Suprapubic skin (tissue), 4 donors: ENCODE measurements around the gene GAS2L2. TPM values are rescaled to one million over a fixed set of nuclear protein-coding genes. Genes with fewer than 3 reads are reported as not detected.

Experiments used
- DNase-seq, 2 donors: peaks; one replicate each; pipeline ENCODE4 v3.0.0-alpha.2; 2019; ENCODE audit warnings: low spot score in 2 of 2
- H3K27ac ChIP-seq: fragments of 200-600 bp; sonication (generic); one replicate; pipeline ENCODE4 v1.5.1; 2019
- H3K27me3 ChIP-seq: fragments of 200-600 bp; sonication (generic); one replicate; pipeline ENCODE4 v1.5.1; 2019
- H3K36me3 ChIP-seq: fragments of 200-600 bp; sonication (generic); one replicate; pipeline ENCODE4 v1.5.1; 2019
- H3K4me1 ChIP-seq: fragments of 200-600 bp; sonication (generic); one replicate; pipeline ENCODE4 v1.5.1; 2019
- H3K4me3 ChIP-seq: fragments of 200-600 bp; sonication (generic); one replicate; pipeline ENCODE4 v1.5.1; 2019; ENCODE audit warnings: mild to moderate bottlenecking
- H3K9me3 ChIP-seq: fragments of 200-600 bp; sonication (generic); one replicate; pipeline ENCODE4 v1.5.1; 2019
- EP300 ChIP-seq: sonication (generic); formaldehyde crosslinking; IDR thresholded peaks from one replicate; pipeline ENCODE4 v1.6.1; 2017; ENCODE audit warnings: antibody characterized with exemption
- POLR2A ChIP-seq, 2 donors: fragments of 450-650 bp; IDR thresholded peaks; one replicate each; pipeline ENCODE4 v1.6.1; 2017; ENCODE audit warnings: antibody characterized with exemption in 2 of 2, mild to moderate bottlenecking in 2 of 2, moderate library complexity in 2 of 2
- POLR2AphosphoS5 ChIP-seq, 3 donors: sonication (generic); formaldehyde crosslinking; IDR thresholded peaks; one replicate each; pipeline ENCODE4 v1.6.1; 2017; ENCODE audit warnings: antibody characterized with exemption in 3 of 3
- WGBS: methylation state at CpG from one replicate; pipeline ENCODE4 v1.1.5; 2018; 5-methylcytosine and 5-hydroxymethylcytosine counted together
- total RNA-seq, 4 donors: library from RNA; depleted of rRNA; stranded (reverse); fragments of >200 nt; gene quantifications; one replicate each; pipeline ENCODE4 v1.1.0, GENCODE V29; 2016
- TF ChIP-seq, protein P1 (sequence below), 2 donors: fragments of 200-600 bp in 1 of 2; fragments of 450-650 bp in 1 of 2; sonication (generic) in 1 of 2; IDR thresholded peaks; one replicate each; pipeline ENCODE4 v1.5.1; 2016 to 2019; ENCODE audit warnings: antibody characterized with exemption in 2 of 2, mild to moderate bottlenecking in 1 of 2, moderate library complexity in 1 of 2

GAS2L2 gene
- total RNA-seq, 4 donors from 2014 or later = 0.24 to 0.49 TPM; not detected in 2

DNA sequence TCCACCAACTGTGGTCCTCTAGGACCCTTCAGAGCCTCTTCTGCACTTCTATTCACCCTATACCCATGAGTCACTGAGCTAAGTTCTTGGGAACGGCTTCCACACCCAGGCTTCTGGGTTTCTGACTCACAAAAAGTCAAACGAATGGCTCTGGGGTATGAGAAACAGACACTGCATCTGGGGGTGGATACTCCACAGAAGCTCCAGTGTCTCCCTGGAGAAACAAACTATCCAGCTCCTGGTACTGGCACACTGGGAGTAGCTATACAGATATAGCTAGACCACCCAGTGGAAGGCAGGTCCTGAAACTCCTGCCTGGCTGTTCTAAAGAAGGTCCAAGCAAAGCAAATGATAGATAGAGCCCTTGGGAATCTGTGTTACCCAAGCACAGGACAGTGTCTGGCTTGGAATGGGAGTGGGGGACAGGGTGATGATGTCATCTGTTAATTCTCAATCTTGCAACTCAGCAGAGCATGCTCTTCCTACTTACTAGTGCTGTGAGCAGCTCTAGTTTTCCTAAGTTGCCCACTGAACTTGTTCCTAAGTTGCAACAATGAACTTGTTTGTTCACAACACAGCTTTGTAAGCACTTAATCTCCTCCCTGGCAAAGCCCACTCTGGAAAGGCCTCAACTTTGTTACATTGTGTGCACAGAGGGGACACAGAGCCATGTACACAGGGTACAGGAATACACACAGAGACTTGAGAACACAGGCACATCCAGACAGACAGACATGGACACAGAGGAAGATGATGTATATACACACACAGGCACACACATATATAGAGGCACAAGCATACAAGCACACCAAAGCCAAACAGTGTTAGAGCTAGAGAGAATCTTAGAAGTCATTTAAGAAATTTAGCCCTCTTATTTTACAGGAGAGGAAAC is 35.7 kb upstream of the GAS2L2 start:
- Histone ChIP-seq H3K36me3 (no peaks in the 10 kb centered on the region), H3K9me3 (no peaks in the 10 kb centered on the region), H3K27me3 (peaks cover 3% of the 10 kb centered on the region), H3K27ac (peak overlapping the region; percentile 76), H3K4me1 (peaks cover 75% of the 10 kb centered on the region), H3K4me3 (no peak overlapping the region)
- DNase-seq = peak in 1 of 2 donors; percentile 43
- TF ChIP-seq POLR2AphosphoS5 (IDR thresholded peaks at IDR 0.05) (no peak), EP300 (no peak), POLR2A (IDR thresholded peaks at IDR 0.05) (no peak)
- TF ChIP-seq, protein P1, sequence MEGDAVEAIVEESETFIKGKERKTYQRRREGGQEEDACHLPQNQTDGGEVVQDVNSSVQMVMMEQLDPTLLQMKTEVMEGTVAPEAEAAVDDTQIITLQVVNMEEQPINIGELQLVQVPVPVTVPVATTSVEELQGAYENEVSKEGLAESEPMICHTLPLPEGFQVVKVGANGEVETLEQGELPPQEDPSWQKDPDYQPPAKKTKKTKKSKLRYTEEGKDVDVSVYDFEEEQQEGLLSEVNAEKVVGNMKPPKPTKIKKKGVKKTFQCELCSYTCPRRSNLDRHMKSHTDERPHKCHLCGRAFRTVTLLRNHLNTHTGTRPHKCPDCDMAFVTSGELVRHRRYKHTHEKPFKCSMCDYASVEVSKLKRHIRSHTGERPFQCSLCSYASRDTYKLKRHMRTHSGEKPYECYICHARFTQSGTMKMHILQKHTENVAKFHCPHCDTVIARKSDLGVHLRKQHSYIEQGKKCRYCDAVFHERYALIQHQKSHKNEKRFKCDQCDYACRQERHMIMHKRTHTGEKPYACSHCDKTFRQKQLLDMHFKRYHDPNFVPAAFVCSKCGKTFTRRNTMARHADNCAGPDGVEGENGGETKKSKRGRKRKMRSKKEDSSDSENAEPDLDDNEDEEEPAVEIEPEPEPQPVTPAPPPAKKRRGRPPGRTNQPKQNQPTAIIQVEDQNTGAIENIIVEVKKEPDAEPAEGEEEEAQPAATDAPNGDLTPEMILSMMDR (IDR thresholded peaks at IDR 0.05) = no peak
- 35% methylated on average over 2 of the region's 2 CpGs for WGBS

DNA sequence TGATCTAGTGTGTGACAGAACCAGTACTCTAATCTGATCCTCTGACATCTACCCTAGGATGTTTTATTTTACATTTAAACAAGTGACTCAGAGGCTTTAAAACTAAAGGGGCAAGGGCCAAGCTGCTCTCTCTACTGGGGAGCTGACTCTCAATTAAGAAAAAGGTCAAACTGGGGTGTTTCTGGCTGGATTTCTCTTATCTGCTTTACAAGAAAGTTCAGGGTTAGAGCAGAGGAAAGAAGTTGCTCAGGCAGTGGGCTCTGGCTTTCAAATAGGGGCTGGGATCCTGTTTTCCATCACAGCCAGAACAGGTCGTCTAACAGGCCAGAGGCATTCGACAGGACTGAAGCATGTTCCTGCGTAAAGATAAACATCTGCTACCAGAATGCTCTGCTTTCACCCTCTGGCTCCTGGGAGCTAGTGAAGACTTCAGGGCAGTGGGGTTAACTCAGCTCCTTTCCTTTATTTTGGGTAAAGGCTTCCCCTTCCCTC is 33.9 kb upstream of the GAS2L2 start:
- Histone ChIP-seq H3K27me3 (no peaks in the 10 kb centered on the region), H3K4me1 (peaks cover 73% of the 10 kb centered on the region), H3K27ac (peak overlapping the region; percentile 76), H3K4me3 (no peak overlapping the region), H3K36me3 (no peaks in the 10 kb centered on the region), H3K9me3 (no peaks in the 10 kb centered on the region)
- TF ChIP-seq EP300 (no peak), POLR2AphosphoS5 (IDR thresholded peaks at IDR 0.05) (no peak), POLR2A (IDR thresholded peaks at IDR 0.05) (no peak)
- TF ChIP-seq, protein P1 (IDR thresholded peaks at IDR 0.05) = no peak
- no peak for DNase-seq
- WGBS = 29% methylated on average over 3 of the region's 3 CpGs

DNA sequence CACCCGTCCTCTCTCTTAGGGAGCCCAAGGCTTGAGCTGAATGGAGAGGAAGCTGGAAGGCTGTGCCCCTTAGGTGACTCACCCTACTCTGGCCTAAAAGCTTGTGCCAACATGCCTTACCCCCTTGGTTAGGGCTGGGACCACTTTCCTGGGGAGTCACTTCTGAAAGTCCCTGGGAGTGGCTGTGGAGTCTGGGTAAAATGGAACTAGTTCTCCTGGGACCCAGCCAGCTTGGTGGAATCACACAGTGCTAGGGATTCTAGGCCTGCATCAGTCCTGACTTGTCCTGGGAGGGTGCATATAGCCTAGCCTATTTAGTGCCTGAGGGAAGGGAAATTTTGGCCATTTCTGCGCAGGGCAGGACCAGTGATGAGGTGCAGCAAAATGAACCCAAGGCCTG is 31.9 kb upstream of the GAS2L2 start:
- TF ChIP-seq, protein P1 (IDR thresholded peaks at IDR 0.05) = no peak
- TF ChIP-seq EP300 (no peak), POLR2A (IDR thresholded peaks at IDR 0.05) (no peak), POLR2AphosphoS5 (IDR thresholded peaks at IDR 0.05) (no peak)
- peaks cover 70% of the 10 kb centered on the region for H3K4me1 ChIP-seq
- no peak for DNase-seq
- no peaks in the 10 kb centered on the region for H3K36me3 ChIP-seq
- H3K27ac ChIP-seq = peak overlapping the region; percentile 67
- 79% methylated on average over 2 of the region's 2 CpGs for WGBS
- no peak overlapping the region for H3K4me3 ChIP-seq
- H3K27me3 ChIP-seq = no peaks in the 10 kb centered on the region
- no peaks in the 10 kb centered on the region for H3K9me3 ChIP-seq

DNA sequence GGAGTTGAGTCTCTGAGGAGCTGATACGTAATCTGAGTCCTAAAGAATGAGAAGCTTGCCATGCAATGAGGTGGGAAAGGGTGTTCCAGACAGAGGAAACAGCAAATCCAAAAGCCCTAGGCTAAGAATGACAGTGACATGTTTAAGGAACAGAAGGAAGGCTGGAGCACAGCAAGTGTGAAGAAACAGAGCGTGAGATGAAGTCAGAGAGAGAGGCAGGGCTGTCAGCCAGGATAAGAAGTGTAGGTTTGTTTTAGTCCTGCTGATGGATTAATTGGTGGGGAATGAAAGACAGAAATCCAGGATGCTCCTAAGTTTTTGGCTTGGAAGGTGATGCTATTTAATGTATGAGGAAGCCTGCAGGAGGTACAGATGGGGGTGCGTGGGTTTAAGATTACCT is 27.9 kb upstream of the GAS2L2 start:
- H3K4me1 ChIP-seq = peaks cover 33% of the 10 kb centered on the region
- WGBS = 66% methylated on average over 3 of the region's 3 CpGs

More for the DNA sequence above, 27.9 kb upstream of the GAS2L2 start:
- TF ChIP-seq POLR2A (IDR thresholded peaks at IDR 0.05) (no peak), EP300 (no peak), POLR2AphosphoS5 (IDR thresholded peaks at IDR 0.05) (no peak)
- TF ChIP-seq, protein P1 (IDR thresholded peaks at IDR 0.05) = no peak
- no peak overlapping the region for H3K27ac ChIP-seq
- no peaks in the 10 kb centered on the region for H3K27me3 ChIP-seq
- no peak for DNase-seq
- H3K4me3 ChIP-seq = no peak overlapping the region
- no peaks in the 10 kb centered on the region for H3K9me3 ChIP-seq
- H3K36me3 ChIP-seq = peaks cover 4% of the 10 kb centered on the region
